ENCODE results near the gene PAWR. TPM values are rescaled to one million over a fixed set of nuclear protein-coding genes. Genes with fewer than 3 reads are reported as not detected.
A peak's percentile ranks its signal among the peaks of the same experiment; 100 is the strongest.

PAWR gene
- polyA plus RNA-seq, 2 of the 4 experiments (the other 2 are of a cell fraction): 40.8 to 55.2 TPM

GRCh38 chr12:79597910-79598309, 92.9 kb downstream of the PAWR start:
- Histone ChIP-seq H3K4me1 (no peaks in the 10 kb centered on the region), H3K9me3 (no peaks in the 10 kb centered on the region), H3K4me3 (no peak overlapping the region), H3K4me2 (no peak overlapping the region), H3K27ac (no peak overlapping the region)
- DNase-seq (ENCODE audit: low read depth in 1 of 2, low spot score in 1 of 2) (no peak), FAIRE-seq (no peak), ATAC-seq (peak in 1 of 2 experiments; percentile 48; a peak in 2 of 6 replicates)
- ChIA-PET POLR2A (no interaction called here), CTCF (no interaction called here)
- WGBS (ENCODE audit: missing lambda C conversion rate): 93% methylated on average over 3 of the region's 3 CpGs
- TF ChIP-seq CEBPB (IDR thresholded peaks at IDR 0.05) (no peak), RNF2 (IDR thresholded peaks at IDR 0.05; ENCODE audit: borderline replicate concordance, low read depth) (no peak), CTCF (IDR thresholded peaks at IDR 0.05) (no peak), PHF8 (IDR thresholded peaks at IDR 0.05; ENCODE audit: borderline replicate concordance, low read depth) (no peak), HOXB13 (CRISPR knock-in tag; IDR thresholded peaks at IDR 0.05; ENCODE audit: low read depth) (no peak), HOXA7 (CRISPR knock-in tag; IDR thresholded peaks at IDR 0.05) (no peak), JUNB (IDR thresholded peaks at IDR 0.05) (no peak), CHD2 (IDR thresholded peaks at IDR 0.05; ENCODE audit: low read length, partially characterized antibody) (no peak)

GRCh38 chr12:79596719-79597350, 93.9 kb downstream of the PAWR start:
- no peak overlapping the region for H3K27ac ChIP-seq
- DNase-seq (ENCODE audit: low read depth in 1 of 2, low spot score in 1 of 2) (no peak), FAIRE-seq (no peak), ATAC-seq (no peak)
- H3K4me1 ChIP-seq: peaks cover 8% of the 10 kb centered on the region; the same call in 2 of the 3 replicates
- TF ChIP-seq MYC (IDR thresholded peaks at IDR 0.05; ENCODE audit: borderline replicate concordance, low read length) (no peak), ZFP36 (IDR thresholded peaks at IDR 0.05; ENCODE audit: borderline replicate concordance, partially characterized antibody) (no peak), REST (IDR thresholded peaks at IDR 0.05) (no peak), SMC3 (IDR thresholded peaks at IDR 0.05) (no peak), FOXS1 (CRISPR knock-in tag; IDR thresholded peaks at IDR 0.05) (no peak), HMGXB4 (CRISPR knock-in tag; IDR thresholded peaks at IDR 0.05; ENCODE audit: borderline replicate concordance) (no peak), CEBPB (IDR thresholded peaks at IDR 0.05) (no peak), MAX (IDR thresholded peaks at IDR 0.05) (no peak), NPAS2 (CRISPR knock-in tag; IDR thresholded peaks at IDR 0.05; ENCODE audit: borderline replicate concordance) (no peak), FOSB (CRISPR knock-in tag; IDR thresholded peaks at IDR 0.05) (no peak), GATA3 (IDR thresholded peaks at IDR 0.05; ENCODE audit: borderline replicate concordance) (no peak), NR3C1 (IDR thresholded peaks at IDR 0.05) (no peak), CHD4 (IDR thresholded peaks at IDR 0.05; ENCODE audit: borderline replicate concordance) (no peak), RCOR1 (IDR thresholded peaks at IDR 0.05; ENCODE audit: low read depth, low read length) (no peak), HOXB5 (CRISPR knock-in tag; IDR thresholded peaks at IDR 0.05) (no peak), HOXB13 (CRISPR knock-in tag; IDR thresholded peaks at IDR 0.05; ENCODE audit: low read depth) (no peak), TFCP2L1 (CRISPR knock-in tag; IDR thresholded peaks at IDR 0.05) (no peak)
- H3K4me3 ChIP-seq: no peak overlapping the region
- WGBS (ENCODE audit: missing lambda C conversion rate): 91% methylated on average over 10 of the region's 10 CpGs
- no peaks in the 10 kb centered on the region for H3K9me3 ChIP-seq
- H3K4me2 ChIP-seq: no peak overlapping the region
- CTCF ChIA-PET: interaction anchor here (2.4 kb wide), 1 partner anchor 19 kb away, joined by 8 read pairs; no protein-coding TSS in a partner anchor
- POLR2A ChIA-PET: no interaction called here
